ENCODE data around the gene MINAR1. TPM values are rescaled to one million over a fixed set of nuclear protein-coding genes. Genes with fewer than 3 reads are reported as not detected.

The MINAR1 gene
- polyA plus RNA-seq, 1 of the 3 experiments (the other 2 are of a cell fraction), result 0.35 TPM

DNA sequence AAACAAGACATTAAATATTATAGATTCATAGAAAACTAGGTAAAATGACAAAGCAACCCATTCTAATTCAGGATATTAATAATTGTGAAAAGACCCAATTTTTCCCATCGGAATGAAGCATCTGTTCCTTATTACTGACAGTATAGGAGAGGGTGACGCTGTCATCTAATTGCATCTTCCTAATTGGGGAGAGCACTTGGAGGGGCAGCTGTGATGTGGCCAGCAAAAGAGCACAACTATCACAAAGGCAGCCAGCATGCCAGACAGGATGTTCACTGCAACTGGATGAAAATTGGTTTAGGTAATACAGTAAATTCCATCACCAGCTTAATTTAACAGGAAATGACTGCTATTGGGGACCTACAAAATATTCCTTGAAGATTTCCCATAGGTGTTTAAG lies 21.9 kb upstream of the MINAR1 start:
- Histone ChIP-seq H3K4me3 (ENCODE audit: low read depth in 2 of 2, low read length in 1 of 2) (no peak overlapping the region), H3K36me3 (replicated peaks in 1 of 2; ENCODE audit: control insufficient read depth in 1 of 2, insufficient read depth in 2 of 2, low read length in 1 of 2) (no peaks in the 10 kb centered on the region), H3K4me2 (no peak overlapping the region), H4K20me1 (ENCODE audit: insufficient read depth) (no peaks in the 10 kb centered on the region), H3K27ac (ENCODE audit: low read depth in 2 of 2, low read length in 1 of 2) (no peak overlapping the region), H3F3A (replicated peaks; ENCODE audit: insufficient read depth) (no peaks in the 10 kb centered on the region), H3K9me2 (no peaks in the 10 kb centered on the region), H2AFZ (ENCODE audit: low read depth) (no peak overlapping the region), H3K27me3 (ENCODE audit: insufficient read depth) (no peaks in the 10 kb centered on the region), H3K9me3 (no peaks in the 10 kb centered on the region), H3K9ac (no peak overlapping the region), H3K79me2 (ENCODE audit: insufficient read depth) (no peaks in the 10 kb centered on the region), H3K4me1 (ENCODE audit: control insufficient read depth in 1 of 2, insufficient read depth in 2 of 2, low read depth in 1 of 2, low read length in 1 of 2) (peaks cover 0 to 8% of the 10 kb centered on the region in 2 experiments; a peak in 2 of 4 replicates)
- 59% methylated on average over 2 of the region's 2 CpGs for WGBS (ENCODE audit: low lambda C conversion rate)
- TF ChIP-seq, protein P1, sequence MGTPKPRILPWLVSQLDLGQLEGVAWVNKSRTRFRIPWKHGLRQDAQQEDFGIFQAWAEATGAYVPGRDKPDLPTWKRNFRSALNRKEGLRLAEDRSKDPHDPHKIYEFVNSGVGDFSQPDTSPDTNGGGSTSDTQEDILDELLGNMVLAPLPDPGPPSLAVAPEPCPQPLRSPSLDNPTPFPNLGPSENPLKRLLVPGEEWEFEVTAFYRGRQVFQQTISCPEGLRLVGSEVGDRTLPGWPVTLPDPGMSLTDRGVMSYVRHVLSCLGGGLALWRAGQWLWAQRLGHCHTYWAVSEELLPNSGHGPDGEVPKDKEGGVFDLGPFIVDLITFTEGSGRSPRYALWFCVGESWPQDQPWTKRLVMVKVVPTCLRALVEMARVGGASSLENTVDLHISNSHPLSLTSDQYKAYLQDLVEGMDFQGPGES (IDR thresholded peaks at IDR 0.05; ENCODE audit: low read depth, low read length), result no peak
- TF ChIP-seq RAD21 (IDR thresholded peaks at IDR 0.05; ENCODE audit: low read length) (no peak), CHD2 (IDR thresholded peaks at IDR 0.05; ENCODE audit: low read length, partially characterized antibody) (no peak), POLR2AphosphoS5 (IDR thresholded peaks at IDR 0.05; ENCODE audit: low read depth, low read length) (no peak)
- ChIA-PET CTCF (interaction anchor here (1.1 to 2.7 kb wide), 2 partner anchors 20 to 29 kb away, joined by 3 to 9 read pairs; no protein-coding TSS in a partner anchor), POLR2A (interaction anchor here (0.5 kb wide), 1 partner anchor 896 kb away, joined by 4 read pairs; no protein-coding TSS in a partner anchor)
- DNase-seq, result peak; percentile 45

DNA sequence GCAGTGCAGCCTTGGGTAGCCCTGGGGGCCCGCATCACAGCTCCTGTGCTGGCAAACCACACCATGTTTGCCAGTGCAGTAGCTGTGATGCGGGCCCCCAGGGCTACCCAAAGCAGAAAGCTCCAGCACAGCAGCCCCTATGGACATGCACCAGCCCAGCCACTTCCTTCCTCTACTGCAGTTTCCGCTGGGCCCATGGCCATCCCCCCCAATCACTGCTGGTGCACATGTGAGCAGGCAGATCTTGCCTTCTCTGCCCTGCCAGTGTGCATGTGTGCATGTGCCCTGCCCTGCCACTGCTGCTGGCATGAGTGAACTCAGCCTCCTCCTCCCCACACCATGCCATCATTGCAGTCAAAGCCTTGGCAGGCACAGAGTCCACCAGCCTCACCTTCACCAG lies 20.1 kb upstream of the MINAR1 start:
- Histone ChIP-seq H3K4me1 (ENCODE audit: control insufficient read depth in 1 of 2, insufficient read depth in 2 of 2, low read depth in 1 of 2, low read length in 1 of 2) (peaks cover 0 to 4% of the 10 kb centered on the region in 2 experiments; a peak in 2 of 4 replicates), H3K27me3 (ENCODE audit: insufficient read depth) (no peaks in the 10 kb centered on the region), H3F3A (replicated peaks; ENCODE audit: insufficient read depth) (no peaks in the 10 kb centered on the region), H2AFZ (ENCODE audit: low read depth) (no peak overlapping the region), H3K4me3 (ENCODE audit: low read depth in 2 of 2, low read length in 1 of 2) (no peak overlapping the region), H3K4me2 (no peak overlapping the region), H3K36me3 (replicated peaks in 1 of 2; ENCODE audit: control insufficient read depth in 1 of 2, insufficient read depth in 2 of 2, low read length in 1 of 2) (no peaks in the 10 kb centered on the region), H3K9me3 (no peaks in the 10 kb centered on the region), H3K9me2 (no peaks in the 10 kb centered on the region), H3K9ac (no peak overlapping the region), H3K27ac (ENCODE audit: low read depth in 2 of 2, low read length in 1 of 2) (no peak overlapping the region), H4K20me1 (ENCODE audit: insufficient read depth) (no peaks in the 10 kb centered on the region), H3K79me2 (ENCODE audit: insufficient read depth) (no peaks in the 10 kb centered on the region)
- ChIA-PET CTCF (interaction anchor here (0.8 kb wide), 1 partner anchor 19 kb away, joined by 3 read pairs; no protein-coding TSS in a partner anchor), POLR2A (no interaction called here)
- 89% methylated on average over 3 of the region's 3 CpGs for WGBS (ENCODE audit: low lambda C conversion rate)
- DNase-seq, result no peak
- TF ChIP-seq TEAD4 (IDR thresholded peaks at IDR 0.05; ENCODE audit: borderline replicate concordance, insufficient read depth), result no peak
- TF ChIP-seq GATA2 (CRISPR knock-in tag; IDR thresholded peaks at IDR 0.05), result no peak
- no peak for TF ChIP-seq FOXJ3 (CRISPR knock-in tag; IDR thresholded peaks at IDR 0.05)
- TF ChIP-seq, protein P2, sequence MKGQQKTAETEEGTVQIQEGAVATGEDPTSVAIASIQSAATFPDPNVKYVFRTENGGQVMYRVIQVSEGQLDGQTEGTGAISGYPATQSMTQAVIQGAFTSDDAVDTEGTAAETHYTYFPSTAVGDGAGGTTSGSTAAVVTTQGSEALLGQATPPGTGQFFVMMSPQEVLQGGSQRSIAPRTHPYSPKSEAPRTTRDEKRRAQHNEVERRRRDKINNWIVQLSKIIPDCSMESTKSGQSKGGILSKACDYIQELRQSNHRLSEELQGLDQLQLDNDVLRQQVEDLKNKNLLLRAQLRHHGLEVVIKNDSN (IDR thresholded peaks at IDR 0.05; ENCODE audit: borderline replicate concordance, low read depth), result no peak
- TF ChIP-seq, protein P3, sequence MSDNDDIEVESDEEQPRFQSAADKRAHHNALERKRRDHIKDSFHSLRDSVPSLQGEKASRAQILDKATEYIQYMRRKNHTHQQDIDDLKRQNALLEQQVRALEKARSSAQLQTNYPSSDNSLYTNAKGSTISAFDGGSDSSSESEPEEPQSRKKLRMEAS (IDR thresholded peaks at IDR 0.05; ENCODE audit: low read depth), result no peak
- TF ChIP-seq, protein P4, sequence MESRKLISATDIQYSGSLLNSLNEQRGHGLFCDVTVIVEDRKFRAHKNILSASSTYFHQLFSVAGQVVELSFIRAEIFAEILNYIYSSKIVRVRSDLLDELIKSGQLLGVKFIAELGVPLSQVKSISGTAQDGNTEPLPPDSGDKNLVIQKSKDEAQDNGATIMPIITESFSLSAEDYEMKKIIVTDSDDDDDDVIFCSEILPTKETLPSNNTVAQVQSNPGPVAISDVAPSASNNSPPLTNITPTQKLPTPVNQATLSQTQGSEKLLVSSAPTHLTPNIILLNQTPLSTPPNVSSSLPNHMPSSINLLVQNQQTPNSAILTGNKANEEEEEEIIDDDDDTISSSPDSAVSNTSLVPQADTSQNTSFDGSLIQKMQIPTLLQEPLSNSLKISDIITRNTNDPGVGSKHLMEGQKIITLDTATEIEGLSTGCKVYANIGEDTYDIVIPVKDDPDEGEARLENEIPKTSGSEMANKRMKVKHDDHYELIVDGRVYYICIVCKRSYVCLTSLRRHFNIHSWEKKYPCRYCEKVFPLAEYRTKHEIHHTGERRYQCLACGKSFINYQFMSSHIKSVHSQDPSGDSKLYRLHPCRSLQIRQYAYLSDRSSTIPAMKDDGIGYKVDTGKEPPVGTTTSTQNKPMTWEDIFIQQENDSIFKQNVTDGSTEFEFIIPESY (IDR thresholded peaks at IDR 0.05; ENCODE audit: borderline replicate concordance, low read depth), result no peak
- TF ChIP-seq, protein P5, sequence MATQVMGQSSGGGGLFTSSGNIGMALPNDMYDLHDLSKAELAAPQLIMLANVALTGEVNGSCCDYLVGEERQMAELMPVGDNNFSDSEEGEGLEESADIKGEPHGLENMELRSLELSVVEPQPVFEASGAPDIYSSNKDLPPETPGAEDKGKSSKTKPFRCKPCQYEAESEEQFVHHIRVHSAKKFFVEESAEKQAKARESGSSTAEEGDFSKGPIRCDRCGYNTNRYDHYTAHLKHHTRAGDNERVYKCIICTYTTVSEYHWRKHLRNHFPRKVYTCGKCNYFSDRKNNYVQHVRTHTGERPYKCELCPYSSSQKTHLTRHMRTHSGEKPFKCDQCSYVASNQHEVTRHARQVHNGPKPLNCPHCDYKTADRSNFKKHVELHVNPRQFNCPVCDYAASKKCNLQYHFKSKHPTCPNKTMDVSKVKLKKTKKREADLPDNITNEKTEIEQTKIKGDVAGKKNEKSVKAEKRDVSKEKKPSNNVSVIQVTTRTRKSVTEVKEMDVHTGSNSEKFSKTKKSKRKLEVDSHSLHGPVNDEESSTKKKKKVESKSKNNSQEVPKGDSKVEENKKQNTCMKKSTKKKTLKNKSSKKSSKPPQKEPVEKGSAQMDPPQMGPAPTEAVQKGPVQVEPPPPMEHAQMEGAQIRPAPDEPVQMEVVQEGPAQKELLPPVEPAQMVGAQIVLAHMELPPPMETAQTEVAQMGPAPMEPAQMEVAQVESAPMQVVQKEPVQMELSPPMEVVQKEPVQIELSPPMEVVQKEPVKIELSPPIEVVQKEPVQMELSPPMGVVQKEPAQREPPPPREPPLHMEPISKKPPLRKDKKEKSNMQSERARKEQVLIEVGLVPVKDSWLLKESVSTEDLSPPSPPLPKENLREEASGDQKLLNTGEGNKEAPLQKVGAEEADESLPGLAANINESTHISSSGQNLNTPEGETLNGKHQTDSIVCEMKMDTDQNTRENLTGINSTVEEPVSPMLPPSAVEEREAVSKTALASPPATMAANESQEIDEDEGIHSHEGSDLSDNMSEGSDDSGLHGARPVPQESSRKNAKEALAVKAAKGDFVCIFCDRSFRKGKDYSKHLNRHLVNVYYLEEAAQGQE (IDR thresholded peaks at IDR 0.05; ENCODE audit: low read depth, low read length), result no peak
- no peak for TF ChIP-seq CHD2 (IDR thresholded peaks at IDR 0.05; ENCODE audit: low read length, partially characterized antibody)
- TF ChIP-seq SIN3A (IDR thresholded peaks at IDR 0.05; ENCODE audit: borderline replicate concordance, low read depth, low read length), result no peak
- TF ChIP-seq, protein P1 (IDR thresholded peaks at IDR 0.05; ENCODE audit: low read depth, low read length), result no peak
- TF ChIP-seq, protein P6, sequence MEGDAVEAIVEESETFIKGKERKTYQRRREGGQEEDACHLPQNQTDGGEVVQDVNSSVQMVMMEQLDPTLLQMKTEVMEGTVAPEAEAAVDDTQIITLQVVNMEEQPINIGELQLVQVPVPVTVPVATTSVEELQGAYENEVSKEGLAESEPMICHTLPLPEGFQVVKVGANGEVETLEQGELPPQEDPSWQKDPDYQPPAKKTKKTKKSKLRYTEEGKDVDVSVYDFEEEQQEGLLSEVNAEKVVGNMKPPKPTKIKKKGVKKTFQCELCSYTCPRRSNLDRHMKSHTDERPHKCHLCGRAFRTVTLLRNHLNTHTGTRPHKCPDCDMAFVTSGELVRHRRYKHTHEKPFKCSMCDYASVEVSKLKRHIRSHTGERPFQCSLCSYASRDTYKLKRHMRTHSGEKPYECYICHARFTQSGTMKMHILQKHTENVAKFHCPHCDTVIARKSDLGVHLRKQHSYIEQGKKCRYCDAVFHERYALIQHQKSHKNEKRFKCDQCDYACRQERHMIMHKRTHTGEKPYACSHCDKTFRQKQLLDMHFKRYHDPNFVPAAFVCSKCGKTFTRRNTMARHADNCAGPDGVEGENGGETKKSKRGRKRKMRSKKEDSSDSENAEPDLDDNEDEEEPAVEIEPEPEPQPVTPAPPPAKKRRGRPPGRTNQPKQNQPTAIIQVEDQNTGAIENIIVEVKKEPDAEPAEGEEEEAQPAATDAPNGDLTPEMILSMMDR (IDR thresholded peaks at IDR 0.05), result no peak
- TF ChIP-seq JUND (IDR thresholded peaks at IDR 0.05), result no peak
- no peak for TF ChIP-seq SMC3 (IDR thresholded peaks at IDR 0.05; ENCODE audit: low read depth, low read length)
